HG02588 (cell line): Measurements from ENCODE around the gene CCDC85B.
"Not testable (repeated sequence)": the region's sequence is repeated elsewhere in the genome, so short reads cannot be mapped to it uniquely, and the experiment has no call there.

Source experiments
- ATAC-seq: cut with Tn5 transposase; IDR thresholded peaks from one replicate; pipeline ENCODE4 v1.9.1; 2021; ENCODE audit warnings: mild to moderate bottlenecking, moderate library complexity; ENCODE audit not compliant: unreplicated experiment

Gene CCDC85B

GRCh38 chr11:65890324-65891218 is at the start of gene CCDC85B:
Gene CCDC85B (plus strand): TSS chr11:65890673. CDS start chr11:65890784, 111 bp downstream.
- ATAC-seq, result peak; percentile 49

- no peak for ATAC-seq
Measured at GRCh38 chr11:65842144-65842543, 48.3 kb upstream of the CCDC85B start.

DNA sequence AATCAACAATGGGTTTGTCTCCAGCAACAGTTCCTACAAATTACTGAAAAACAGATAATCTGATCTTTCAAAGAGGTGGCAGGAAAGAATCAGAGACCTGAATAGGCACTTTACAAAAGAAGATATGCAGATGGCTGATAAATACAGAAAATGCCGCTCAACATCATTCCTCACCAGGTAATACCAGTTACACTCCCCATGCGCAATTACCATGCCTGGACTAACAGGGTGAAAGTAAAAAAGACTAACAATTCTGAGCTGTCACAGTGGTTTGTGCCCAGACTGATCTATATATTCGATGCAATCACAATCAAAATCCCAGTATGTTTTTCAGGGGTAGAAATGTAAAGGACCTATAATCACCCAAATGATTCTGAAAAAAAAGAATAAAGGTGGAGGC is 46.7 kb upstream of the CCDC85B start:
- ATAC-seq, result no peak

DNA sequence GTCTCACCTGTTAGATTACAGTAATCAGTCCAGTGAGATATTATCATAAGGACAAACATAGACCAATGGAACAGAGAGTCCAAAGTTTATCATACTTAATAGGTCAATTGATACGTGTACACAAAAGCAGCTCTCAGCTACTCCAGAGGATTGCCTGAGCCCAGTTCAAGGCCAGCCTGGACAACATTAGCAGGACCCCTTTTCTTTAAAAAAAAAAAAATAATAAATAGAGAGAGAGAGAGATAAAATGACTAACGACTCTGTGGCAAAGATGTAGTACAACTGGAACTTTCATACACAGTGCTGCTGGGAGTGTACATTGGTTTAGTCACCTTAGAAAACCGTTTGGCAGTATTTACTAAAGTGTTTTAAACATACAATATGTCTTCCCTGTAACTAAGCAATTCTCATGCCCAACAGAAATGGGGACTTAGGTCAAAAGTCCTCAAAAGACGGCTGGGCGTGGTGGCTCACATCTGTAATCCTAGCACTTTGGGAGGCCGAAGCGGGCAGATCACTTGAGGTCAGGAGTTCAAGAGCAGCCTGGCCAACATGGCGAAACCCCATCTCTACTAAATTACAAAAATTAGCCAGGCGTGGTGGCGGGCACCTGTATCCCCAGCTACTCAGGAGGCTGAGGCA is 46.1 kb upstream of the CCDC85B start:
- no peak for ATAC-seq

DNA sequence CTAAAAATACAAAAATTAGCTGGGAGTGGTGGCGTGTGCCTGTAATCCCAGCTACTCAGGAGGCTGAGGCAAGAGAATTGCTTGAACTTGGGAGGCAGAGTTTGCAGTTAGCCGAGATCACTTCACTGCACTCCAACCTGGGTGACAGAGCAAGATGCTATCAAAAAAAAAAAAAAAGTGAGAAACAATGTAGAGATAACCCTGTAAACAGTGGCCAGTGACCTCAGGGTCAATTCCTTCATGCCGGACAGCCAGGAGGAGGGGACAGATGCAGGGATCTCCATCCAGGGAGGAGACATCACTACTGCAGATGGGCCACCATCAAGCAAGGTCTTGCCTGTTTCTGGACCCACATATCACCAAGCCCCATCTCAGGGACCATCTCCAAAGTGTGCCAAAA is 42.7 kb upstream of the CCDC85B start:
- ATAC-seq, result no peak

DNA sequence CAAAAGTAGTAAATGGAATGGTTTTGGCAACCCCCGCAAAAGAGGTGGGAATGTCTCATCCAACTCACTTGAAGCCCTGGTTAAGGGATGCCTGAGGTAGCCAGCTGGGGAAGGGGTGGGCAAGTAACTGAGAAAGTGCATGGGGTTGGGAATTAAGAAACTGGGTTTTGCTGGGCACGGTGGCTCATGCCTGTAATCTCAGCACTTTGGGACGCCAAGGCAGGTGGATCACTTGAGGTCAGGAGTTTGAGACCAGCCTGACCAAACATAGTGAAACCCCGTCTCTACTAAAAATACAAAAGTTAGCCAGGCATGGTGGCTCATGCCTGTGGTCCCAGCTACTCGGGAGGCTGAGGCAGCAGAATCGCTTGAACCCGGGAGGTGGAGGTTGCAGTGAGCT is 41.8 kb upstream of the CCDC85B start:
- ATAC-seq, result not testable (repeated sequence)

DNA sequence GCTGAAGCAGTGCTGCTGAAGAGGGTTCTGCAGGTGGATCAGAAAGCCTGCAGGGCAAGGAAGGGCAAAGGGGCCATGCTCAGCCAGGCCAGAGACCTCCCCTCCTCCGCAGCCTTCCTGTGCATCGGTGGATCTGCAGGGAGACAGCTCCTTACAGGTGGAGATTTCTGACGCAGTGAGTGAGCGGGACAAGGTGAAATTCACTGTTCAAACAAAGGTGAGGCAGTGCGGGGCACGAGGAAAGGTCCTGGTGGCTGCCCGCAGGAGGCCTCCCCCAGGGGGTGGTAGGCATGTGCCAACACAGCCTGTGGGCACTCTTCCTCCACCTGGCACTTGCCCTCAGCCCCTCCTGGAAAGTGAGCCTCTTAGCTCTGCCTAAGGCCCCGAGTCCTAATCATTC is 41.1 kb upstream of the CCDC85B start:
- ATAC-seq, result no peak

DNA sequence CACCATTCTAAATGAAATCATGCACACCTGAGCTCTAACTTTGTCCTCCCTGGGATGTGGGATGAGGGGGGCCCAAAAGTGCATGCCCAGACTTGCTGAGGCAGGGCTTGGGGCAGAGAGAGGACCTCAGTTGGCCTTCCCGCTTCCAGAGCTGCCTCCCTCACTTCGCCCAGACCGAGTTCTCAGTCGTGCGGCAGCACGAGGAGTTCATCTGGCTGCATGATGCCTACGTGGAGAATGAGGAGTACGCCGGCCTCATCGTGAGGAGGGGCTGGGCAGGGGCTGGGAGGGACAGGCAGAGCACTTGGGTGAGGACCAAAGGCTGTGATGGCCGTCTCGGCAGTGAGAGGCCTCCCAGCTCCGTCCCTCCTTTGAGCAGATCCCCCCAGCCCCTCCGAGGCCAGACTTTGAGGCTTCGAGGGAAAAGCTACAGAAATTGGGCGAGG is 40.7 kb upstream of the CCDC85B start:
- ATAC-seq, result no peak

DNA sequence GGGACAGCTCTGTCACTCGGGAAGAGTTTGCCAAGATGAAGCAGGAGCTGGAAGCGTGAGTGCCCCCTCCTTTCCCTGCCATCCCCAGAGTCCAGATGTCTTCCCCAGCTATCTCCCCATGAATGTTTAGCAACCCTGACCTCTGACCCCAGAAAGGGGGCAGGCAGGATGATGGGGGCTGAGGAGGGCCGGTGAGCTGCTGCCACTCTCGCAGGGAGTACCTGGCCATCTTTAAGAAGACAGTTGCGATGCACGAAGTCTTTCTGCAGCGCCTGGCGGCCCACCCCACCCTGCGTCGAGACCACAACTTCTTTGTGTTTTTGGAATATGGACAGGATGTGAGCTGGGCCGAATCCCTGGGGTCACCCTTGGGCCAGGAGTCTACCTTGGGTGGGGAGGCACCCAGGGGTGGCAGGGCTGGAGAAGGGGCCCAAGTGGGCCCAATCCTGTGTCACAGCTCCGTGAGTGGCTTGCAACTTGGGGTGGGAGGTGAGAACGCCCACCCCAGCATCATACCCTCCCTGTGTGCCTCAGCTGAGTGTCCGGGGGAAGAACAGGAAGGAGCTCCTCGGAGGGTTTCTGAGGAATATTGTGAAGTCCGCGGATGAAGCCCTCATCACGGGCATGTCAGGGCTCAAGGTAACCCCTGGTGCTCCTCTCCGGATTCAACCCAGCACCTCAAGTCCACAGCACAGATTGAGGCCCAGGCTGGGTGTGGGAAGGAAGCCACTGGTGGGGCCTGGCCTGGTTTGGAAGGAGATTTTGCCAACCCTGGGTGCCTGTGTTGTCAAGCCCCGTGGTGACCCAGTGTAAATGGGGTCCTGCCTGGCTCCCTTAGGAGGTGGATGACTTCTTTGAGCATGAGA is 40.0 kb upstream of the CCDC85B start:
- no peak for ATAC-seq

DNA sequence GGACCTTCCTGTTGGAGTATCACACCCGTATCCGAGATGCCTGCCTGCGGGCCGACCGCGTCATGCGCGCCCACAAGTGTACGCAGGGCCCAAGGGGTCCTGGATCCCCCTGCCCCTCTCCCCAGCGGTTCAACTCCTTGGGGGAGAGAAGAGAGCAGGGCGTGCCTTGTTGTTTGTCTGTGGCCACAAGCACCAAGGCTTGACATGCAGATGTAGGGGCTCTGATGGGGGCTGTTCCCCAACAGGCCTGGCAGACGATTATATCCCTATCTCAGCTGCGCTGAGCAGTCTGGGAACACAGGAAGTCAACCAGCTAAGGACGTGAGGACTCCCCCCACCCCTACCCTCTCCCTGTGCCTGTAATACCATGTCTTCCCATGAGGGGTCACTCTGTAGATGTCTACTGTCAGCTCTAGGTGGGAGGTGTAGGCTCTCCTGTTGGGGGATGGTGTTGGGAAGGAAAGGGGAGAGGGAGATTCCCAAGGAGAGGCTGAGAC is 39.3 kb upstream of the CCDC85B start:
- no peak for ATAC-seq

DNA sequence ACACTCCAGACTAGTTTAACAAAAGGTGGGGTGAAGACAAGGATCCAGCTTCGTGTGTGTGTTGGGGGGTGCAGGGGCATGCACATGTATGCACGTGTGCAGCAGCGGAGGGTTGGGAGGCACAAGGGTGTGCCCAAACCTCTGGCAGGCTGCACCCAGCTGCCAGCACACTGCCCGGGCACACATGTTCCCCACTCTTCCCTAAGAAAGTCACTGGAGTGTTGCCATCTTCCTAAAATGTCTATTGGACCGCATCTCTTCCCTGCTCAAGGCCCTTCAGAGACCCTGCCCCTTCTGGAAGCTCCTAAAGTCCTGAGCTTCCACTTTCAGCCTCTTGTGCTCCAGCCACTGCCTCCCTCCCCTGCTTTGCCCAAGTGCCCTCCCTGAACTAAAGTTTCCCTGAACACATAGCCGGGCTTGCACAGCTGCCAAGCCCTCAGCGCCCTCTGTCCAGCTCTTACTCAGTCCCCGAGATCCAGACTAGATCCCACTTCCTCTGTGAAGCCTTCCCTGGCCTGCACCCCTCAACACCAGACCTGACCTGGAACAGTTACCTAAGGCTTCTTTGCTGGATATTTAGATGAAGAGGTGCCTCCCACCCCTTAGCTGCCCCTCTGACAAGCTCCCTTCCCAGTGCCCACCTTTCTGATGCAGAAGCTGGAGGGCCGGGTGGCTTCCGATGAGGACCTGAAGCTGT is 38.5 kb upstream of the CCDC85B start:
- no peak for ATAC-seq

DNA sequence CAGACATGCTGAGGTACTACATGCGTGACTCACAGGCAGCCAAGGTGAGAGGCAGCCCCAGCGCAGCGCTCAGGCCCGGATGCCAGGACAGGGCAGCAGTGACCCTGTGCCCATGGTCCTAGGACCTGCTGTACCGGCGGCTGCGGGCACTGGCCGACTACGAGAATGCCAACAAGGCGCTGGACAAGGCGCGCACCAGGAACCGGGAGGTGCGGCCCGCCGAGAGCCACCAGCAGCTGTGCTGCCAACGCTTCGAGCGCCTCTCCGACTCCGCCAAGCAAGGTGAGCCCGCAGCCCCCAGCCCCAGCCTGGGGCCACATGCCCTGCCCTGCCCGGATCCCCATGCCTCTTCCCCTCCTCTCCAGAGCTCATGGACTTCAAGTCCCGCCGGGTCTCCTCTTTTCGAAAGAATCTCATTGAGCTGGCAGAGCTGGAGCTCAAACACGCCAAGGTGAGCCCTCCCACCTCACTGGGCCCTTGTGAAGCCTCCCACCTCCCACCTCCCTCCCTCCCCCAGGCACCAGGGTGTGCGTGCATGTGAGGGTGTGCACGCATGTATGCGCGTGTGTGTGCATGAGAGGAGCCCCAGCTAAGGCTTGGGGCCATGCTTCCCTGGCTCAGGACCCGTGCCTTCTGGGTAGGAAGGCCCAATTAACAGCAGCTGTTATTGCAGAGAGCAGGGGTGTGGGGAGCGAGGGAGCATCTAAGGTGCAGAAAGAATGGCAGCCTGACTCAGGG is 37.8 kb upstream of the CCDC85B start:
- no peak for ATAC-seq

- ATAC-seq, result no peak
Measured at GRCh38 chr11:65853246-65853979, 37.1 kb upstream of the CCDC85B start.

DNA sequence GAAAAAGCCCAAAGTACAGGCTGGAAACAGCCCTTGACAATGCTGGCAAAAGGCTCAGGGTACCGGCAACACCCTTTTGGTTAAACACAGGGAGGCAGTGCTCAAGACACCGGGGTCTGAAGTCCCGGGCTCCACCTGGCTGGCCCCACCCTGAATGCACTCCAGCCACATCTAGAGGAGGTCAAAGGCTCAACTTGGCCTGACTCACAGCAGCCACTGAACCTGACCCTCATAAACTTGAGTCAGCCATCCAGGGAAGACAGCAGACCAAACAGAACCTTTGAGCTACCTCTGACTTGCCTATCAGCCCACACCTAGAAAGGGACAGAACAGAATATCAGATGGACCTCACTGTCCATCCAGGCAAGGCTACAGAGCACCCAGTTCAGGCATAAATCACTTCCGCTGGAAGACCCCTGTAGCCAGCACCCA is 36.3 kb upstream of the CCDC85B start:
- ATAC-seq, result no peak

DNA sequence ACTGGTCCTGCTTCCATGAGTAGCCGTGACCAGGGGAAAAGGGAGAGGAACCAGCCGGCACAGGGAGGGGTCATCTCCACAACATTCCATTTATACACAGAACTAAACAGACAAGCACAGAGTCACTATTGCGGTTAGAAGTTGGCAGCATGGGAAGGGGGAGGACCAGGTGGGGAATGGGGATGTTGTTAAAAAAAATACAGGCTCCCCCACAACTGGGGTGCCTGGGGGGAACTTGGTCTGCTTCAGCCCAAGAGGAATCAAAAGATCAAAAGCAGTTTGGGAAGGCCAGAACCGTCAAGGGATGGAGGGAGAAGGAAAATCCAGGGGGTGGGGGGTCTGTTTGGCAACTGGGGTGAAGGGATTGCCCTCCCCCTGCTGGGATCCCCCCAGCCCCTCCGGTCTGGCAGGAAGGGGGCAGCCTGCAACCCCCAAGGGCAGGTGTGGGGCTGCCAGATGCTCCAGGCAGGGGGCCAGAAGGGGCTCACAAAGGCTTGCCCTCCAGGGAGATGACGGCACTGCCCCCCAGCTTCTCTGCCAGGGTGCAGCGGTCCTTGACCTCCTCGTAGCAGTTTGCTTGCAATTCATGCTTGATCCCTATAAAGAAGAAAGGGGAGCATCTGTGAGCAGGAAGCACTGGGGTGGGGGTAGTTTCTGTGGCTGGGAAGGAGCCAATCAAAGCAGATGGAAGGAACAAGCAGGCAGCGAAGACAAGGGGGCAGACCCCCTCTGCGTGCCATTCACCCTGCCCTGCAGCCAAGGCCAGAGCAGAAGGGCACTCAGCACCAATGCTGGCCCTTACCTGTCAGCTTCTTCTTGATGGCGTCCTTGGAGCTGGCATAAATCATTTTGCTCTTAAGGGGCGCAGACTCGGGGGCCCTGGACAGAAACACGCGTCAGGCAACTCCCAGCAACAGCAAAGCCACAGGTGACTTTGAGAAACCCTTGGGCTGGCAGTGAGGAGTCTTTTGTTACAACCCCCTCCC is 35.3 kb upstream of the CCDC85B start:
- ATAC-seq, result no peak

DNA sequence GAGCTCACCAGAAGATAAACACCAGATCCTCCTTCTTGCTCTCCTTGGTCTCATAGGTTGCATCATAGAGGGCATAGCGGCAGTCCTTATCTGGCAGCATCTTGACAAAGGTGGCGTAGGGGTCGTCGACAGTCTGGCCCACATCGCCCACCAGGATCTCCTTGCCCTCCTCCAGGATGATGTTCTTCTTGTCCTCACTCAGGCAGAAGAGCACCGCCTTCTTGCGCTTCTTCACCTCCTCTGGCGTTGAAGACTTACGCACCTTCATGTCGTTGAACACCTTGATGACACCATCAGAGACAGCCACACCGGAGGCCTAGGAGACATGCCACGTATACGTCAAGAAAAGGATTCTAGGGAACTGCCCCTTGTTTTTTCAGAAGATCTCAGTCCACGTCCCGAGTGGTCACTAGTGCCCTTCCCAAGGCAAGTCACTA is 34.5 kb upstream of the CCDC85B start:
- no peak for ATAC-seq

DNA sequence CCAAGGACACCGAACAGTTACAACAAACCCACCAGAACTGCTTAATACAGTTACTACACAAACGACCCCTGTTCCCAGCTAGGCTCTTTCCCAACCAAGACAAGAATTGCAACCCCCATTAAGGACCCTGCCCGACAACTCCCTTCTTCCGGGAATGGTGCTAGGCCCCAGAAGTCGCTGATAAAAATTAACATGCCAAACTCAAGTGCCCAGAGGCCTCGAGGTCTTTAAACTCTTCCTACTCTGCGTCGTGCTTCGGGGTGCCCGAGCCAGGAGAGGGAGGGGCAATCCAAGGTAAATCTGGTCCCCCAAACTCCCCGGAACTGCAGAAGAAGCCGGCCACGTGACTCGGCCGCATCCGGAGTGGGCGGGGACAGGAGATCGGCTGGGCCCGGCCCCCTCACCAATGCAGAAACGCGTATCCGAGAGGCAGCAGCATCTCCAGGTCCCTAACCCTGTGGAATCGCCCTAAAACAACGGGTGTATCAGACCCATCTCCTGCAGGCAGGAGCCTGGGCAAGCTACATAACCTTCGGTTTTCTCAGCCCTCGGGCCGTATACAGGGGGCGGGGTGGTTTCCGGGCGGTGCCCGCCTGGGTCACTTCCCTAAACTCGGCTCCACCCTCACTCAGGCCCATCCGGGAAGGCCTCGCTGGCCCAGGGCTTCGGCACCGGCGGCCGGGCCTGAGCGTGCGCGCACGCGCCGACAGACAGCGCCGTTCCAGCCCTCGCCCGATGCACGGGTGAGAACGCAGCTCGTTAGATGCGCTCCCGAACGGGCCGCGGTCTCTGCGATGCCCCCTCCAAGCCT is 33.6 kb upstream of the CCDC85B start:
- peak; percentile 26 for ATAC-seq
